ENCODE results near the gene GZF1.

GZF1 gene

GRCh38 chr20:23407781-23408464, 45.9 kb downstream of the GZF1 start:
- no peak for DNase-seq (ENCODE audit: low spot score)

GRCh38 chr20:23408957-23409356, 47.0 kb downstream of the GZF1 start:
- no peak for DNase-seq (ENCODE audit: low spot score)

GRCh38 chr20:23409800-23410199, 47.8 kb downstream of the GZF1 start:
- DNase-seq (ENCODE audit: low spot score): no peak

- DNase-seq (ENCODE audit: low spot score): no peak
Measured at GRCh38 chr20:23410916-23411695, 49.1 kb downstream of the GZF1 start.

- DNase-seq (ENCODE audit: low spot score): no peak
Measured at GRCh38 chr20:23412026-23412425, 50.0 kb downstream of the GZF1 start.

GRCh38 chr20:23413862-23414422, 52.0 kb downstream of the GZF1 start:
- no peak for DNase-seq (ENCODE audit: low spot score)

- DNase-seq (ENCODE audit: low spot score): no peak
Measured at GRCh38 chr20:23414526-23415188, 52.7 kb downstream of the GZF1 start.

- no peak for DNase-seq (ENCODE audit: low spot score)
Measured at GRCh38 chr20:23415555-23415954, 53.6 kb downstream of the GZF1 start.

GRCh38 chr20:23415959-23416583, 54.1 kb downstream of the GZF1 start:
- DNase-seq (ENCODE audit: low spot score): no peak

GRCh38 chr20:23417861-23418260, 55.9 kb downstream of the GZF1 start:
- no peak for DNase-seq (ENCODE audit: low spot score)

GRCh38 chr20:23419657-23419994, 57.6 kb downstream of the GZF1 start:
- no peak for DNase-seq (ENCODE audit: low spot score)

GRCh38 chr20:23419995-23420901, 58.3 kb downstream of the GZF1 start:
- DNase-seq (ENCODE audit: low spot score): no peak

GRCh38 chr20:23420943-23421931, 59.3 kb downstream of the GZF1 start, which contains the start of gene NAPB:
Gene NAPB (minus strand): TSS chr20:23421488. CDS start chr20:23421402, 86 bp downstream.
- peak; percentile 93 for DNase-seq (ENCODE audit: low spot score)

Measured in globus pallidus (tissue), 1 donor.